Skeletal muscle cell (primary cell): Measurements from ENCODE around the gene MAML1.
"Not testable (repeated sequence)": the region's sequence is repeated elsewhere in the genome, so short reads cannot be mapped to it uniquely, and the experiment has no call there.

Experiments
- DNase-seq: peaks from one replicate; pipeline ENCODE4 v3.0.0-alpha.2; 2010; ENCODE audit warnings: low read depth
- H3K4me3 ChIP-seq: 2 replicates; pipeline ENCODE4 v1.5.1; 2011; ENCODE audit warnings: low read depth, mild to moderate bottlenecking, control low read depth, low read length, moderate library complexity

Gene MAML1

GRCh38 chr5:179732918-179733771 is 523 bp downstream of the MAML1 start:
- DNase-seq, result no peak

GRCh38 chr5:179733772-179734126 is 1.1 kb downstream of the MAML1 start:
- H3K4me3 ChIP-seq, result peak overlapping the region; percentile 67
- no peak for DNase-seq

More at GRCh38 chr5:179732918-179733771, 523 bp downstream of the MAML1 start:
- peak overlapping the region; percentile 67 for H3K4me3 ChIP-seq

- no peak for DNase-seq
- peak overlapping the region; percentile 67 for H3K4me3 ChIP-seq
These were observed 2.0 kb downstream of the MAML1 start for GRCh38 chr5:179734536-179735164.

GRCh38 chr5:179738742-179739141 is 6.1 kb downstream of the MAML1 start:
- no peak for DNase-seq
- no peak overlapping the region for H3K4me3 ChIP-seq

GRCh38 chr5:179744106-179744505 is 11.5 kb downstream of the MAML1 start:
- DNase-seq, H3K4me3 ChIP-seq: not testable (repeated sequence)

- DNase-seq, result no peak
- no peak overlapping the region for H3K4me3 ChIP-seq
These were observed 14.2 kb downstream of the MAML1 start for GRCh38 chr5:179746872-179747271.

- H3K4me3 ChIP-seq, result no peak overlapping the region
- no peak for DNase-seq
These were observed 15.2 kb downstream of the MAML1 start for GRCh38 chr5:179747811-179748210.

- DNase-seq, result no peak
- no peak overlapping the region for H3K4me3 ChIP-seq
These were observed 17.4 kb downstream of the MAML1 start for GRCh38 chr5:179749857-179750508.

- DNase-seq, result no peak
- no peak overlapping the region for H3K4me3 ChIP-seq
These were observed 21.3 kb downstream of the MAML1 start for GRCh38 chr5:179753971-179754370.

- no peak overlapping the region for H3K4me3 ChIP-seq
- no peak for DNase-seq
These were observed 22.4 kb downstream of the MAML1 start for GRCh38 chr5:179755022-179755421.

GRCh38 chr5:179758955-179759354 is 26.3 kb downstream of the MAML1 start:
- no peak overlapping the region for H3K4me3 ChIP-seq
- no peak for DNase-seq

GRCh38 chr5:179759581-179760551 is 27.2 kb downstream of the MAML1 start:
- H3K4me3 ChIP-seq, result no peak overlapping the region
- no peak for DNase-seq

- H3K4me3 ChIP-seq, result no peak overlapping the region
- DNase-seq, result no peak
These were observed 29.6 kb downstream of the MAML1 start for GRCh38 chr5:179762079-179762780.

GRCh38 chr5:179762781-179763176 is 30.2 kb downstream of the MAML1 start:
- H3K4me3 ChIP-seq, result no peak overlapping the region
- peak; percentile 36 for DNase-seq

- DNase-seq, result peak; percentile 50
- no peak overlapping the region for H3K4me3 ChIP-seq
These were observed 30.8 kb downstream of the MAML1 start for GRCh38 chr5:179763215-179763945.

- no peak for DNase-seq
These were observed 31.4 kb downstream of the MAML1 start for GRCh38 chr5:179764056-179764455.

GRCh38 chr5:179765400-179765799 is 32.8 kb downstream of the MAML1 start:
- DNase-seq, result peak; percentile 57
- no peak overlapping the region for H3K4me3 ChIP-seq

More at GRCh38 chr5:179764056-179764455, 31.4 kb downstream of the MAML1 start:
- no peak overlapping the region for H3K4me3 ChIP-seq
